Pancreas (tissue), 10 donors: Measurements from ENCODE around the gene ADCY2. TPM values are rescaled to one million over a fixed set of nuclear protein-coding genes. Genes with fewer than 3 reads are reported as not detected.

Source experiments
- ATAC-seq, 4 donors: fragments of 200-7000 bp; cut with Tn5 transposase; one replicate each; pipeline versions ENCODE4 v1.8.0 to v1.9.1; 2020; ENCODE audit warnings: mild to moderate bottlenecking in 4 of 4, moderate library complexity in 4 of 4
- DNase-seq, 6 donors: peaks; one replicate each; pipeline ENCODE4 v3.0.0-alpha.2; 2020
- FAIRE-seq: peaks from 2 replicates; lab custom pipeline; 2012; peaks lifted over from hg19 to GRCh38; lab: Jason Lieb, UNC
- H3K27ac ChIP-seq, 4 donors: fragments of 200-600 bp; sonication (generic); 1 replicate in 3 of 4; 2 replicates in 1 of 4; pipeline versions ENCODE4 v1.5.0 to v1.8.0; 2020
- H3K27me3 ChIP-seq, 4 donors: fragments of 200-600 bp; one replicate each; pipeline ENCODE4 v1.8.0; 2021
- H3K36me3 ChIP-seq, 3 donors: fragments of 200-600 bp; sonication (generic) in 1 of 3; one replicate each; pipeline versions ENCODE4 v1.5.0 to v1.8.0; 2020 to 2021
- H3K4me1 ChIP-seq, 3 donors: fragments of 200-600 bp; one replicate each; pipeline ENCODE4 v1.8.0; 2021
- H3K4me3 ChIP-seq, 4 donors: fragments of 200-600 bp; sonication (generic) in 2 of 4; one replicate each; pipeline versions ENCODE4 v1.5.0 to v1.8.0; 2020 to 2021
- H3K9me3 ChIP-seq, 4 donors: fragments of 200-600 bp; one replicate each; pipeline ENCODE4 v1.8.0; 2021
- CTCF ChIP-seq, 4 donors: fragments of 200-600 bp; sonication (generic) in 3 of 4; IDR thresholded peaks; one replicate each; pipeline versions ENCODE4 v1.5.0 to v1.8.0; 2021; ENCODE audit warnings: antibody characterized with exemption in 4 of 4
- WGBS, 2 donors: extraction: QIAGEN DNeasy Blood & Tissue Kit; methylation state at CpG; one replicate each; pipeline ENCODE4 v1.1.7; 2013; 5-methylcytosine and 5-hydroxymethylcytosine counted together
- intact Hi-C, 3 donors: fragments of 100-400 bp; cut with DNase I; formaldehyde crosslinking; loops; one replicate each; pipeline versions ENCODE4 v1.11.1 to v1.14.2; 2022
- polyA plus RNA-seq, 2 donors: library from polyadenylated mRNA; stranded (reverse); fragments of 200-250 nt; gene quantifications; one replicate each; pipeline ENCODE4 v1.2.3, GENCODE V29; 2013
- total RNA-seq, 6 donors: library from RNA; stranded (reverse); fragmentation: NEBNext Ultra II Directional in 4 of 6; extraction: Animal tissue kit (Norgen Biotek cat#: 25700) in 4 of 6; gene quantifications; one replicate each; pipeline versions ENCODE4 v1.2.1 to v1.2.4, GENCODE V29; 2021 to 2023
- donor health status: healthy with polysubstance abuse.
- donor health status: DM: no; HTN: no; CAD: no; lungs with moderate emphysema.
- donor health status: DM: no; HTN: no; CAD: no.
- donor health status: control.
- donor health status: control.
- donor health status: Bipolar disorder and iron deficiency.
- donor health status: DM: yes; HTN: yes; CAD: no.
- donor health status: DM: no; HTN: no; CAD: no.
- donor health status: DM: no; HTN: no; CAD: no.
- donor health status: DM: yes; HTN: yes; CAD: no.

ADCY2 gene
- total and polyA plus RNA-seq, 8 donors = 0.19 to 2.2 (median 0.50) TPM

GRCh38 chr5:7868427-7868772 lies 472.5 kb downstream of the ADCY2 start:
- TF ChIP-seq CTCF (IDR thresholded peaks at IDR 0.05) = no peak
- Histone ChIP-seq H3K27ac (peak overlapping the region; percentile 57 to 78 (median 68)), H3K36me3 (no peaks in the 10 kb centered on the region), H3K4me3 (peak overlapping the region; percentile 72 to 95 (median 89)), H3K27me3 (no peaks in the 10 kb centered on the region), H3K4me1 (peaks cover 14 to 19% (median 14%) of the 10 kb centered on the region in 3 donors), H3K9me3 (no peaks in the 10 kb centered on the region)
- FAIRE-seq = no peak
- intact Hi-C loops = no loop called here
- peak; percentile 1 to 17 (median 10) for ATAC-seq
- DNase-seq = no peak
- WGBS, 2 donors = 0% methylated on average over 8 of the region's 8 CpGs

- TF ChIP-seq CTCF (IDR thresholded peaks at IDR 0.05) = no peak
- ATAC-seq (peak; percentile 99 to 100 (median 100)), DNase-seq (peak; percentile 87 to 95 (median 90)), FAIRE-seq (no peak)
- Histone ChIP-seq H3K27me3 (no peaks in the 10 kb centered on the region), H3K36me3 (no peaks in the 10 kb centered on the region), H3K9me3 (no peaks in the 10 kb centered on the region), H3K4me1 (peaks cover 14 to 19% (median 14%) of the 10 kb centered on the region in 3 donors), H3K27ac (peak within 1 kb of the TSS; percentile 57 to 78 (median 68)), H3K4me3 (peak within 1 kb of the TSS; percentile 72 to 95 (median 89))
- WGBS, 2 donors = 0 to 1% methylated on average over 79 to 83 of the region's 83 CpGs
- intact Hi-C loops = no loop called here
Measured at GRCh38 chr5:7868773-7869473, 473.0 kb downstream of the ADCY2 start, which contains the start of the genes FASTKD3 and MTRR. Gene FASTKD3, minus strand, starts transcription at chr5:7869031. Its CDS starts 948 bp downstream, at chr5:7868083. Gene MTRR, plus strand, starts transcription at chr5:7869148. Its CDS starts 1,647 bp downstream, at chr5:7870795.

DNA sequence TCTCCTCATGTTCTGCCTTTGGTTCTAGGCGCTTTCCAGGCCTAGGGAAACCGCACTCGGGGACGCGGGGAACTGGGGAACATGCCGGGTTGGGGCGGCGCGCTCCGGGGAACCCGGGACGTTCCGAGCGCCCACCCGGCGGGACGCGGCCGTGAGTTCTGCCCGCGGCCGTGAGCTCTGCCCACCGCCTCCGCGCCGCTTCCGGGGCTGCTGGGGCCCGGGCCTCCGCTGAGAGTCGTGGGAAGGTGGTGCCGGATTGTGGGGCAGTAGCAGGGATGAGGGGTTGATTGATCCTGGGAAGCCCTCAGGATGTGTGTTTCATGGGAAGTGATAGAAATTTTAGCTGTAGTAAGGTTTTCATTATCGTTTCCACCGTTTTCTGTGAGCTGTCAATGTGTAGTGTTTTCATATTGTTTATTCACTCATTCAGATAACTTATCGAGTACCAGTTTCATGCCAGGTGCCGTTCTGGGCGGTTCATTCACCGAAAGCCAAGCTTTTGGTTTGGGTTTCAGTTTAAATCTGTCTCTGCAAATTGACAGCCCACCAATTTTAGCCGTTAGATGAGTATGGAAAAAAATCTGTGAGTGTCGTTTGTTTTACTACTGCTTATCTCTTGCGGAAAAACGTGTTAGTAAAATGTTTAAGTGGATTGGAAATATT lies 473.7 kb downstream of the ADCY2 start:
- peak overlapping the region; percentile 72 to 95 (median 89) for H3K4me3 ChIP-seq
- WGBS, 2 donors = 1% methylated on average over 41 of the region's 41 CpGs
- ATAC-seq (peak; percentile 55 to 71 (median 67)), DNase-seq (peak in 1 of 6 donors; percentile 12), FAIRE-seq (no peak)
- no peaks in the 10 kb centered on the region for H3K27me3 ChIP-seq
- no peaks in the 10 kb centered on the region for H3K9me3 ChIP-seq
- peaks cover 14 to 19% (median 14%) of the 10 kb centered on the region in 3 donors for H3K4me1 ChIP-seq
- no peaks in the 10 kb centered on the region for H3K36me3 ChIP-seq
- H3K27ac ChIP-seq = peak overlapping the region; percentile 57 to 78 (median 68)
- intact Hi-C loops = no loop called here
- TF ChIP-seq CTCF (IDR thresholded peaks at IDR 0.05) = no peak

GRCh38 chr5:7871653-7872052 lies 475.7 kb downstream of the ADCY2 start:
- no peak for DNase-seq
- Histone ChIP-seq H3K9me3 (no peaks in the 10 kb centered on the region), H3K27ac (no peak overlapping the region), H3K4me1 (peaks cover 14 to 19% (median 14%) of the 10 kb centered on the region in 3 donors), H3K27me3 (no peaks in the 10 kb centered on the region), H3K36me3 (peaks cover 0 to 16% (median 6%) of the 10 kb centered on the region in 3 donors), H3K4me3 (no peak overlapping the region)
- FAIRE-seq = no peak
- 72 to 75% methylated on average over 2 of the region's 2 CpGs for WGBS, 2 donors
- intact Hi-C loops = no loop called here
- ATAC-seq = no peak
- no peak for TF ChIP-seq CTCF (IDR thresholded peaks at IDR 0.05)
